ENCODE measurements around the gene OAS2.
"Not testable (repeated sequence)": the region's sequence is repeated elsewhere in the genome, so short reads cannot be mapped to it uniquely, and the experiment has no call there.

The OAS2 gene

DNA sequence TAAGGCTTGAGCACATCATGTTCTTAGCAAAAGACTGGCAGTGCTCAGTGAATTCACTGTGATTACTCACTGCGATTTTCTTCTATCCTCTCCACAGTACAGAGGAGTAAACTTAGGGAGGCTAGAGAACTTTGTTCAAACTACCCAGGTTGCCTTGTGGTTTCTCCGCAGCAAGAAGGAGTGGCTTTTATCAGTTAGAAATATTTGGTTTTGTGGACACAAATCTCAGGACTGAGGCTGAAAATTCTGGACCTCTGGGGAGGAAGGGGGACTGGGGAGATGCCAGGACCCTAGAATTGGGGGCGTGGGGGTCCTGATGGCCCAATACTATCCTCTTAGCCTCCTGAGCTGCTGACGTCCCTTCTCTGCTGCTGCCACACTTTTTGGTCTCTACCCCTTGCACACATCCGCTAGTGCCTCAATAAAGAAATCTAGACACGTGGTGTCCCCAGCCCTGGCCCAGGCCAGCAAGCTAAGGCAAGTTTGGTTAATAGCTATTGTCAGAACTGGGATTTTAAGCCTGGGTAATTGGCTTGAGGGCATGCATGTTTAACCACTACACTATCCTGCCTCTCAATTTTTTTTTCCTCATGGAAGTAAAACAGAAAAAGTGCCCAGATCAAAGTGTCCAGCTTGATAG lies 842 bp downstream of the OAS2 start:
- peak overlapping the region; percentile 39 for H3K27ac ChIP-seq
- no peak for DNase-seq (ENCODE audit: low read depth, low spot score)

DNA sequence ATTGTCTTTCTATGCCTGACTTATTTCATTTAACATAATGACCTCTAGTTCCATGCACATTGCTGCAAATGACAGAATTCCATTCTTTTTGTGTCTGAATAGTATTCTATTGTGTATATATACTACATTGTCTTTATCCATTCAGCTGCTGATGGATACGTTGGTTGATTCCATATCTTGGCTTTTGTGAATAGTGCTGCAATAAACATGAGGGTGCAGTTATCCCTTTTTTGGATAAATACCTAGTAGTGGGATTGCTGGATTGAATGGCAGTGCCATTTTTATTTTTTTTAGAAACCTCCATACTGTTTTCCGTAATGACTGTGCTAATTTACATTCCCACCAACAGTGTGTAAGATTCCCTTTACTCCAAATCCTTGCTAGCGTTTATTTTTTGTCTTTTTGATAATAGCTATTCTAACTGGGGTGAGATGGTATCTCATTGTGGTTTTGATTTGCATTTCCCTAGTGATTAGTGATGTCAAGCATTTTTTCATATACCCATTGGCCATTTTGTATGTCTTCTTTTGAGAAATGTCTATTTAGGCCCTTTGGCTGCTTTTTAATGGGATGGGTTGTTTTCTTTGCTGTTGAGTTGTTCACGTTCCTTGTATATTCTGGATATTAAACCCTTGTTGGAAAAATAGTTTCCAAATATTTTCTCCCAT lies 2.3 kb downstream of the OAS2 start:
- no peak for DNase-seq (ENCODE audit: low read depth, low spot score)
- no peak overlapping the region for H3K27ac ChIP-seq

GRCh38 chr12:112985642-112986290 lies 7.4 kb downstream of the OAS2 start:
- no peak overlapping the region for H3K27ac ChIP-seq
- DNase-seq (ENCODE audit: low read depth, low spot score), result peak; percentile 31

- DNase-seq (ENCODE audit: low read depth, low spot score), result no peak
- no peak overlapping the region for H3K27ac ChIP-seq
Observed at GRCh38 chr12:112986291-112986800, 8.0 kb downstream of the OAS2 start.

- H3K27ac ChIP-seq, result no peak overlapping the region
- no peak for DNase-seq (ENCODE audit: low read depth, low spot score)
Observed at GRCh38 chr12:112987561-112987960, 9.2 kb downstream of the OAS2 start.

DNA sequence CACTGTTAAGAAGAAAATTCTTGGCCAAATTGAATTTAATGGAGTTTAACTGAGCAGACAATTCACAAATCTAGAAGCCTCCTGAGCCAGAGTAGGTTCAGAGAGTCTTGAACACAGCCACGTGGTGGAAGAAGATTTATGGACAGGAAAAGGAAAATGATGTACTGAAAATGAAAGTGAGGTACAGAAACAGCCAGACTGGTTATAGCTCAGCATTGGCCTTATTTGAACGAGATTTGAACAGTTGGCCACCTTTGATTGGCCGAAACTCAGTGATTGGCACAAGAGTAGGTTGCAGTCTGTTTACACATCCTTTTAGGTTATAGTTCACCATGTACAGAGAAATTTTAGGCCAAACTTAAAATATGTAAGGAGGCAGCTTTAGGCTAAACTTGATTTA lies 9.9 kb downstream of the OAS2 start:
- no peak for DNase-seq (ENCODE audit: low read depth, low spot score)
- H3K27ac ChIP-seq, result no peak overlapping the region

DNA sequence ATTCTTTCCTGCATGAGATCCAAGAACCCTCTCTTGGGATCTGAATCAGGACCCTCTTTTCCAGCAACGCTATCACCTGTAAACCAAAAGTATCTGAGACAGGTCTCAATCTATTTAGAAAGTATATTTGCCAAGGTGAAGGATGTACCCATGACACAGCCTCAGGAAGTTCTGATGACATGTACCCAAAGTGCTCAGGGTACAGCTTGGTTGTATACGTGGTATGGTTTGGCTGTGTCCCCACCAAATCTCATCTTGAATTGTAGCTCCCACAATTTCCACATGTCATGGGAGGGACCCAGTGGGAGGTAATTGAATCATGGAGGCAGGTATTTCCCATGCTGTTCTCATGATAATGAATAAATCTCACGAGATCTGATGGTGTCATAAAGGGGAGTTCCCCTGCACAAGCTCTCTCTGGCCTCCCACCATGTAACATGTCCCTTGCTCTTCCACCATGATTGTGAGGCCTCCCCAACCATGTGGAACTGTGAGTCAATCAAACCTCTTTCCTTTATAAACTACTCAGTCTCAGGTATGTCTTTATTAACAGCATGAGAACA lies 10.6 kb downstream of the OAS2 start:
- DNase-seq (ENCODE audit: low read depth, low spot score); H3K27ac ChIP-seq: not testable (repeated sequence)

DNA sequence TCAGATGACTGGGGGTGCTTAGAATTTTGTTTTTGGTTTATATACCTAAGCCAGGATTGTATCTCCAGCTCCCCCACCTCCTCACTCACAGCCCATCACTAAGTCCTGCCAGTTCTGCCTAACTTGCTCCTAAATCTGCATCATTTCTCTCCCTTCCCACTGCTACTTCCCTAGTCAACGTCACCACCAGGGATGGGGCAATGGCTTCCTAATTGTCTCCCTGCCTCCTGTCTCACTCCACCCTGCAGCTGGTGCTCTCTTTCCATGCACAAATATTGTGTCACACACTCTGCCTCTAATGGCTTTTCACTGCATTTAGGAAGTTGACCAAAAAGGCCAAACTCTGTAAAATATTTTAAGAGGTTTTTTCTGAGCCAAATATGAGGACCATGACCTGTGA lies 11.5 kb downstream of the OAS2 start:
- DNase-seq (ENCODE audit: low read depth, low spot score), result no peak
- H3K27ac ChIP-seq, result no peak overlapping the region

DNA sequence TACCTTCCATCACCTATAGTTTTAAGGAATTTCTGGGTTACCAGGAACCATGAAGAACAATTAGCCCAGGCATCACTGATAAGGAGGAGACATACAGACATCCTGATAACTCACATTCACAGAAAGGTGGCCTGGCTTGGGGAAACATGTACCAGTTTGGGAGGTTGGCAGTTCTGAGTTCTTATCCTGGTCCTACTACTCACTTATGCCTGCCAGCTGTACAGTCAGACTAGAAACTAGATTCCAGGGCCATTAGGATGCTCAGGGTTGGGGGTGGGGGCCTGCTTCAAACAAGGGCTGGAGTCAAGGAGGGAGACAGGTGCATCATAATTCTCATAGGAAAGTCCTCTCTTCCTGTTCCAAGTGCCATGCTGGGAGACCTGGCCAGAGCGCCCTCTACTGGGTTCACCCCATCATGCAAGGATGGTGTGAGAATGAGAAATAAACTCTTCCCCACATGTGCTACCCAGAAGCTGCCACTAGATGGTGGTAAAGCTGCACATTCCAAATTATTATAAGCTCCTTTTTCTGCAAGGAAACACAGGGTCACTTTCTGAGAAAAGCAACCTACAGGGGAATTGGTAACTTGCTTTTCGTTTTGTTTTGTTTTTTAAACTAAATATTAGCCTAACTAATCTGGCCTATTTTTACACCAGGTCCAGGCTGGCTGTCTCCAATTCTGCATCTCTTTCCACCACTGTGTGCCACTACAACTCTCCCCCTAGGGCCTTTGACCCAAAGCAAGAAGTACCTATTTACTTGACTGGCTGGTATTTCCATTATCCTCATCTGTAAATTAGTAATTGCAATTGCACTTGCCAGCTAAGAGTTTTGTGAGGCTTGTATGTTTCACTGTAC lies 14.5 kb downstream of the OAS2 start:
- DNase-seq (ENCODE audit: low read depth, low spot score), result no peak
- H3K27ac ChIP-seq, result no peak overlapping the region

- no peak overlapping the region for H3K27ac ChIP-seq
- no peak for DNase-seq (ENCODE audit: low read depth, low spot score)
Observed at GRCh38 chr12:112995008-112995407, 16.7 kb downstream of the OAS2 start.

DNA sequence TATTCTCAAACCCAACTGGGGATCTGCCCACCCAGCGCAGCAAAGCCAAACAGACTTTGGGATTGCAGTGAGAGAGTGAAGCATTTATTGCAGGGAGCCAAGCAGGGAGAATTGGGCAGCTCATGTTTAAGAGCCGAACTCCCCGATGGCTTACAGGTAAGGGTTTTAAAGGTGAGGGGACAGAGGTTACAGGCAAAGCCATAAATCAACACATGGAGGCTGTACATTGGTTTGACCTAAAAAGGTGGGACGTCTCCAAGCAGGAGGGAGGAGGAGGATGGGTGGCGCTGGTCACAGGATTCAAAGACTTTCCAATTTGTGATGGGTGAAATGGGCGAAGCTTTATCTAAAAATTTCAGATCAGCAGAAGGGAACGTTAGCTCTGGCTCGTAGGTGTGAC lies 18.2 kb downstream of the OAS2 start:
- no peak for DNase-seq (ENCODE audit: low read depth, low spot score)

GRCh38 chr12:112997506-112997905 lies 19.2 kb downstream of the OAS2 start:
- no peak overlapping the region for H3K27ac ChIP-seq
- no peak for DNase-seq (ENCODE audit: low read depth, low spot score)

More for the DNA sequence above, 18.2 kb downstream of the OAS2 start:
- H3K27ac ChIP-seq, result no peak overlapping the region

- no peak for DNase-seq (ENCODE audit: low read depth, low spot score)
- no peak overlapping the region for H3K27ac ChIP-seq
Observed at GRCh38 chr12:112998987-112999767, 20.9 kb downstream of the OAS2 start.

DNA sequence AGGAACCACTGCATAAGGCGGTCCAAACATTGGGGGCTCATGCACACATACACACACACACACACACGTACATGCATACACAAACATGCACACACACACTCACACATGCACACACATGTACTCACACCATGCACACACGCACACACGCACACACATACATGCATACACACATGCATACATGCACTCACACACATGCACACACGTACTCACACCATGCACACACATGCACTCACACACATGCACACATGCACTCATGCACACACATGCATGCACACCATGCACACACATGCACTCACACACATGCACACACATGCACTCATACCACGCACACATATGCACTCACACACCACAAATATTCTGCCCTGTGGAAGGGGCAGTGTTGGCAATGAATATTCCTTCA lies 22.1 kb downstream of the OAS2 start:
- H3K27ac ChIP-seq, result no peak overlapping the region
- DNase-seq (ENCODE audit: low read depth, low spot score), result no peak

DNA sequence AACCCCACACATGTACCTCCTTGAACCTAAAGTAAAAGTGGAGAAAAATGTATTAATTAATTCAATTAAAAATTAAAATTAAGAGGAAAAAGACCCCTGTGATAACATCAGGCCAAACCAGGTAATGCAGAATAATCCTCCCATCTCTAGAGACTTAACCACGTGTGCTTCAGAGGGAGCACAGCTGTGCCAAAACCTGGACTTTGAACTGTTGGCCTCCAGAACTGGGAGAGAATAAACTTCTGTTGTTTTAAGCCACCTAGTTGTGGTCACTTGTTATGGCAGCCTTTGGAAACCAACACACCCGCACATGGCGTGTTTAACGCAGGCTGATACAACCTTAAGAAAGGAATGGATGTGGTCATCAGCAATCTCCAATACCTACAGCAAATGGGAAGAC lies 23.8 kb downstream of the OAS2 start:
- no peak for DNase-seq (ENCODE audit: low read depth, low spot score)
- no peak overlapping the region for H3K27ac ChIP-seq

GRCh38 chr12:113002676-113003075 lies 24.4 kb downstream of the OAS2 start:
- H3K27ac ChIP-seq, result no peak overlapping the region
- DNase-seq (ENCODE audit: low read depth, low spot score), result no peak

- DNase-seq (ENCODE audit: low read depth, low spot score), result no peak
- H3K27ac ChIP-seq, result no peak overlapping the region
Observed at GRCh38 chr12:113003636-113004035, 25.3 kb downstream of the OAS2 start.

DNA sequence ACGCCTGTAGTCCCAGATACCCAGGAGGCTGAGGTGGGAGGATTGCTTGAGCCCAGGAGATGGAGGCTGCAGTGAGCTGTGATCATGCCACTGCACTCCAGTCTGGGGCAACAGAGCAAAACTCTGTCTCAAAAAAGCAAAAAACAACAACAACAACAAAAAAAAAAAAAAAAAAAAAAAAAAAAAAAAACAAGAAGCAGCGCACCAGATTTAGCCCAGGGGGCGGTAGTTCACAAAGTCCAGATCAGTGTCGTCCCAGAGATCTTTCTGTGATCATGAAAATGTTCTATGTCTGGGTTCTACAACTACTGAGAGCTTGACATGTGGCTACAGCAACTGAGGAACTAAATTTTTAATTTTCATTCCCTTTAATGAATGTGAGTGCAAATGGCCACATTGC lies 27.4 kb downstream of the OAS2 start:
- no peak overlapping the region for H3K27ac ChIP-seq
- DNase-seq (ENCODE audit: low read depth, low spot score), result no peak

DNA sequence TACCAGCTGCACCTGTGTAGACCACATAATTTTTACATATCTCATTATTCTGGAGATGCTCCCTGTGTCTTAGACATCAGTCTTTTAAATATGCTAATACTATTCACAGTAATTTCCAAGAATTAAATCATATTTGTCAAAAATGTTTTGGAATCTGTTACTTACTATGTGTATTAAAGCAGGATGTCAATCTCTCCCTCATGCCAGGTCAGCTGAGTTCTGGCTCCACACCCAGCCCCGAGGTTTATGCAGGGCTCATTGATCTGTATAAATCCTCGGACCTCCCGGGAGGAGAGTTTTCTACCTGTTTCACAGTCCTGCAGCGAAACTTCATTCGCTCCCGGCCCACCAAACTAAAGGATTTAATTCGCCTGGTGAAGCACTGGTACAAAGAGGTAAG lies 27.9 kb downstream of the OAS2 start:
- DNase-seq (ENCODE audit: low read depth, low spot score), result no peak
- no peak overlapping the region for H3K27ac ChIP-seq

DNA sequence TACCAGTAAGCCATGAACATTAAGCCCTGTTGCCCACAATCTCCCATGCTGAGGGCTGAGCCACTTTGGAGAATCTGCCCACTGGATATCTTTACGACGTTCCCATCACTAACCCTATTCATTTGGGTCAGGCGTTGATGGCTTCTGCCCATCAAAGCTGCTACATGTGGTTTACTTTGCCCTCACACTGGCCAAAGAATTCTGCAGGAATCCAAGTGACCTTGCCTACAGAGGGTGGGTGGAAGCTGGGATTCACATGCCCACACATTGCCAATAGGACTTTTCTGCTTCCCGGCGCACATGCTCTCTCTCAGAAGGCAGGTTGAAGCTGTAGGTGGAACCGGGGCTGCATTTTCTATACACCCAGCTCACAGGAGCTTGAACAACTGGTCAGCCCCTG lies 28.3 kb downstream of the OAS2 start:
- no peak for DNase-seq (ENCODE audit: low read depth, low spot score)
- H3K27ac ChIP-seq, result no peak overlapping the region
